Stimulated activated CD8-positive, alpha-beta memory T cell treated with anti-CD3 and anti-CD28 coated beads, Interleukin-4, amount 100 ng/mL, for 4 hours (primary cell): ENCODE results near the gene FAM200C.
A peak's percentile ranks its signal among the peaks of the same experiment; 100 is the strongest.

ENCODE experiments used
- DNase-seq, 2 donors: peaks; one replicate each; pipeline ENCODE4 v3.0.0-alpha.2; 2020; ENCODE audit warnings: low read depth in 2 of 2, low spot score in 1 of 2

FAM200C gene

DNA sequence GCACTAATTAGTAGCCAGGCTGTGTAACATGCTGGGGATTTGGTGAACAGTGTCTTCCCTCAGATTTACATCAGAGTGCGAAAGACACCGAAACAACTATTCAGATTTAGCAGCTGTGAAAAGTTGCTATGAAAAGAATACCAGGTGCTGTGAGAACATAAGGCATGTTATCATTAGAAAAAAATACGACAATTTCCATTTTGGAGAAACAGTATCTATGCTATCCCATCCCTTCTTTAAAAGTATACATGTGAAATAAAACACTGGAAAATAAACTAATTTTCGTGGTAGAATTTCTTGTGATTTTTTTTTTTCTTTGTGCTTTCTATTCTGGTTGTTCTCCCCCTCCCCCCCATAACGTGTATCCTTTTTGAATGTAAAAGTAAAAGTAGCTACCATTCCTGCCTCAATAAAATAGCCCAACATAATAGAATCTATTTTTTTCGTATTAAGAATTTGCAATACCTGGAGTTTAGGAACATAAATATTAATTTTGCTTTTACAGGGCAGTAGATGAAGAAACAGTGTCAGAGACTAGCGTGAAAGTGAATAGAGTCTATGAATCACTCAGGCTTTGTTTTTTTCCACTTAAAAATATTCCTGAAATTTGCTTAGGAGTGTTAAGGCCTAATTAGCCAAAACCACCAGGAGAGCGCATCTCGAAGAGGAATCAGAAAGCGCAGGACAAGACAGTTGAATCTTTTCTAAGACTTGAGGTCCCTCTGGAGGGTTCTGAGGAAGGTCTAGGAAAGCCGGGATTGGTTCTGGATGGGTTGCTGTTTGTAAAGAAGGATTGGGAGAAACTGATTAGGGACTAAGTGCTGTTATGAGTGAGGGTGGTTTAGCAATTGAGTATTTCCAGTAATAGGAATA lies 19.8 kb upstream of the FAM200C start:
- no peak for DNase-seq

DNA sequence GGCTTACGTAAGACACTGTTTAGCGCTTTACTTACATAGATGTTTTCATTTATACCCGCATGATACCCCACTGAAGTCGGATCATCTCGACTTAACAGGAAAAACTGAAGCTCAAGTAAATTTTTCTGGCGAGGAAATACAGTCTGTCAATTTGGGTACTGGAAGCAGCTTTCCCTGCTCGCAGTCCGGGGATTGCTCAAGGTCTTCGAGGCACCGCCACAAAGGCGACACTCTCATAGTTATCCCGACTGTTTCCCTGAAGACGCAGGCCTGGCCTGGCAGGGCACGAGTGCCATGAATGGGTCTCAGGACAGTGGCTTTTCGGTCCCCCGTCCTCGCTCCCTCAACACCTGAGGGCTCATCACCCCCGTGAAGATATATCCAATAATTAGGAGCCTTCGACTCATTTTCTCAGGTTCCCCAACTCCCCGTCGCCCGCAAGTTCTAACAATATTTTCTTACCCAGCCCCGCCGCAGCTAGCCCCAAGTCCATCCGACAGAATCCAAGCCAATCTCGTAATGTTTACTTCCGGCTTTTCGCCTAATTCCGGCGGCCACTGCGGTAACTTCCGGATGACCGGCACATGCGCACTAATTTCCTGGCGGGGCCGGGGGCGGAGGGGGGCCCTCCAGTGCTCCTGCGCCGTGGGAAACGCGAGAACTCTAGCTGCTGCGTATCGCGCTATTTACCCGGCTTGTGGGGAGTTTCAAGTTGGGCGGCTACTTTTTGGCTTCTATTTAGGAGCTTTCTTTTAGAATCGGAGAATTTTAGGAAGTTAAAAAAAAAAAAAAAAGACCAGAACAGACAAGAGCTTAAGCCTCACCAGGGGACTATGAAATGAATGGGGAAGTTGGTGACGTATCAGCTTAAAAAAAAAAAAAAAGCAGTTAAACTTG lies 19.0 kb upstream of the FAM200C start, which contains the start of gene SLU7:
SLU7 (minus strand) TSS at position 521 of the 897 bp plus-strand sequence. CDS start 3,787 bp downstream, outside the sequence.
- peak; percentile 87 to 89 for DNase-seq

DNA sequence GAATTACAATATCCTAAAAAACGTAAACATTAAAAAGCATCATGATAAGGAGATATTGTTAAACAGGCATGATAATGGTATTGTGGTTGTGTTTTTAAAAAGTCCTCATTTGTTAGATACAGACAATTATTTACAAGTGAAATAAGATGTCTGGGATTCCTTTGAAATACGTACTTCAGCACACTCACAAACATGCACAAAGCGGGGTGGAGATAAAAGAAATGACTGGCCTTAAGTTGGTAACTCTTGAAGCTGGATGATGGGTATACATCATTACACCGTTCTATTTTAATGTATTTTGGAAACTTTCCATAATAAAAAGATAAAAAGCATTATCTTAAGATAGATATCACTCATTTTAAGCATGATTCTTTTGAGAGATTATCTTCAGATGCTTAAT lies 1.0 kb downstream of the FAM200C start:
- no peak for DNase-seq

DNA sequence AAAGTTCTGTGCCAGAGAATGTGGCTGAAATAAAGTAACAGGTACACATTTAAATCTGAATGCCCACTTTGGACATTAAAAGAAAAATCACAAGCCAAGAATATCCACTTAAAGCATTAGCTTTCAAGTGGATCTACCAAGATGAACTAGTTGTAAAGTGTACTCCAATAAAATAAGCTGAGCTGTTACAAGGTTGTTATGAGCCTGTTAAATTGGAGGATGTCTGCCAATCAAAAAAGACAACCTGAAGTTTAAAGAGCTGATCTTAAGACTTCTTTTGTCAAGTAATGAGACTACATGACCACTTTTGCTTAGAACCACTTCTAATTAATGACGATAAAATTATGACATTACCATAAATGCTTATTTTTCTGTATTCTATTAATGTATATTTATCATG lies 2.4 kb downstream of the FAM200C start:
- DNase-seq: no peak

DNA sequence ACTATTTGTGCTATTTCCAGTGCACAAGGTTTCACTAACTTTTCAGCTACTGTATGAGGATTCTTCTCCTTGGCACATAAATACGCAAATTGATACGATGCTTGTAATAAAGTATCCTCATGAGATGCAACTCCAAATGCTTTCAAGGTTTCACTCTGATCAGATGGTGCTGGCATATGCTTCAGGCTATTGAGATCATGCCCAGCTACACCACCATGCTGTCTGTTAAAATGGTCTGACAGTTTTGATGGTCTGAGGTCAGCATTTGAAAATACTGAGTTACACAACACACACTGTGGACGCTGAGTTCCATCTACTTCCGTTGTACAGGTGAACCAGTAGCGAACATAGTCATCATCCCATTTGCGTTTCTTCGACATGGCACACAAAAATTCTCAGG lies 4.7 kb downstream of the FAM200C start:
- no peak for DNase-seq

DNA sequence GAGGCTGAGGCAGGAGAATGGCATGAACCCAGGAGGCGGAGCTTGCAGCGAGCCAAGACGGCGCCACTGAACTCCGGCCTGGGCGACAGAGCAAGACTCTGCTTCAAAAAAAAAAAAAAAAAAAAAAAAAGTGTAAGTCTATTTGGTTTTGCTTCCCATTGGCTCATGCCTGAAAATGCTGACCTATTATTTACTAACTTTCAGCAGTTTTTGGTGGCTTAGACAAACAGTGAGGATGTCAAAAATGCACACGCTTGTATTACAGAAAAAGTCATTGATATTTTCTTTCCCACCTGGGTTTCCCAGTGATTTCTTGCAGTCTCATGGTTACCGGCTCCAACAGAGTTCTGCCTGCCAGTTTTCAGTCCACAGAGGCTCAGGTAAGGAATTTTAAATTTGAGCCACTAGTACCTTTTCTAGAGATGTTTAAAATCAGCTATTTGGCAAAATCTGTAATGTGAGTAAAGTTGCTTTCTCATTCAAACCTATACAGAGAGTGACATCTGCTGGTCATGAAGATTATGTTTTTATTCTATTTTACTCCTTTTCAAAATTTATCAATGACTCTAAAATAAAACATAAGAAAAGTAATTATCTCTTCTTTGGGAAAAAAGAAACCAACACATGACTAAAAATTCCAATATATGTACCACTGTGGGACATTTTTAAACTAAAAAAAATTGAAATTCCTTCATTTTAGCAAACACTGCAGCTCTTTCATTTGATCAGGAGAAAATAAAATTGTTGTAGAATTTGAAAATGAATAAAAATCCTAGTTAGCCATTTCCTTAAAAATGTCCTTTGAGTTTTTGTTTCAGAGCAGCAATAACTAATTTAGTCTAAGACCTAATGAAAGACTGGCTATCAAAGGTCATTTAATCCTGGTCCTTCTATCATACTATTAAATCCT lies 8.8 kb downstream of the FAM200C start:
- no peak for DNase-seq

DNA sequence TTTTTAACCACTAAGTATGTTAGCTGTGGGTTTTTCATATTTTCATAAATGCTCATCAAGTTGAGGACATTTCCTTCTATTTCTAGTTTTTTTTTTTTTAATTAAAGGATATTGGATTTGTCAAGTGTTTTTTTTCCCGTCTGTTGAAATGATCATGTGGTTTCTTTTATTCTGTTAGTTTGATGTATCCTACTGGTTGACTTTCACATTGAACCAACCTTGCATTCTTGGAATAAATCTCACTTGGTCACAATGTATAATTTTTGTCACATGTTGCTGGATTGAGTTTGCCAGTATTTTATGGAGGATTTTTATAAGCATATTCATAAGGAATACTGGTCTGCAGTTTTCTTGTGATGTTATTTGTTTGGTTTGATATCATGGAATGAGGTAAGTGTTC lies 12.4 kb downstream of the FAM200C start:
- DNase-seq: no peak

DNA sequence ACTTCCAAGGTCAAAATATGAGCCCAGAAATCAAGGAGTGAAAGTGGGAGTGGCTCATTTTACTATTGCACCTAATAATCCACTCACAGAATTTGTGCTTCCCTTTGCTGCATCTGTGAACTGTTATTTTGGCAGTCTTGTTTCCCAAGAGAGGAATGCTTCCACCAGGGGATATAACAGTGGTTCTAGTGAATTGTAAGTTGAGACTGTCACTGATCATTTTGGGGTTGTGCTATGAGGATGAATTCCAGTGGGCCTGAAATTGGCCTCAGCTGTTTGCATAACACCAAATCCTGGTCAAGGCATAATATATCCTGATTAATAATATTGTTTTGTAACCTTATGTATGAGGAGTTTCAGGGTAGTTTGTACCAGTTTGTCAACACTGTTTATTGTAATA lies 14.4 kb downstream of the FAM200C start:
- no peak for DNase-seq

DNA sequence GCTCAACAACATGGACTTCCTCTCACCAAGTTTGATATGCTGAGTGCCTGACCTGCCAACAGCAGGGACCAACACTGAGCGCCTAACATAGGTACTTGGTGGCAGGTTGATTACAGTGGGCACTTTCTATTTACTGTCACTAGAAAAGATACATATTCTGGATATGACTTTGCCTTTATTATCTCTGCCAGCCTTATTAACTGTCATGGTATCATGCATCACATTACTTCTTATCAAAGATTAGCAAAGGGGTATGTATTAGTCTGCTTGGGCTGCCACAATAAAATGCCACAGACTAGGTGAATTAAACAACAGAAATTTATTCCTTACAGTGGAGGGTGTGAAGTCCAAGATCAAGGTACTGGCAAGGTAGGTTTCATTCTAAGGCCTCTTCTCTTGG lies 15.2 kb downstream of the FAM200C start:
- DNase-seq: no peak

DNA sequence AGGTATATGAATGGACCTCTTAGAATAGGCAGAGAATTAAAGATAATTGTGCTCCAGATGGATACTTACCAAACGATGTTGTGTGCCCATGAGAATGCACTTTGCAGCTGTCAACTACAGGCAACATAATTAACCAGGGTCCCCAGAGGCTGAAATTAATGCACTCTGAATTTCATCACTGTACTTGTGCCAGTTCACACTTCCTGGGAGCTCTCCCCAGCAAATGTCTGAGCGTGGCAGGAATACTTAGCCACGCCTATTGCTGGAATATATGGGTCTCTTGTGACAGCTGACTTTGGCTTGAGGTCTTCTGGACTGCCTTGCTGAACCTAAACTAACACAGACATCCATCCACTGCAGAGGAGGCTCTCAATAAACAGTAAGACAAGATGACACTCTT lies 17.5 kb downstream of the FAM200C start:
- no peak for DNase-seq

DNA sequence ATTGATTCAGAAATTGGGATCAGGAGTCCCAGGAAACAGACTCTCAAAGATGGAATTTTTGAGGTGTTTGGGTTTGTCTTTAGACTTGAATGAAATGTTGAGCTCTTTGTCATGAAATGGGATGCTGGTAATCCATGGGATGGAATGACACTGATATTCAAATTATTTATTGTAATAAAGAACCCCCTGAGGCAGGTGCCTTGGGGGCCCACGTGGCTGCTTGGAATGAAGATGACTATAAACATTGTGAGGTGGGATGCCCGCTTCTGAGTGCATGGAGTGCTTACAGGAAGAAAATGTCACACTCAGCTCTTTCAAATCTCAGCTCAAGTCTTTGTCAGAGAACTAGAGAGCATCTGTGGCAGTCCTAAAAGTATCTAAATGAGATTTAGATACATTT lies 19.8 kb downstream of the FAM200C start:
- DNase-seq: no peak

DNA sequence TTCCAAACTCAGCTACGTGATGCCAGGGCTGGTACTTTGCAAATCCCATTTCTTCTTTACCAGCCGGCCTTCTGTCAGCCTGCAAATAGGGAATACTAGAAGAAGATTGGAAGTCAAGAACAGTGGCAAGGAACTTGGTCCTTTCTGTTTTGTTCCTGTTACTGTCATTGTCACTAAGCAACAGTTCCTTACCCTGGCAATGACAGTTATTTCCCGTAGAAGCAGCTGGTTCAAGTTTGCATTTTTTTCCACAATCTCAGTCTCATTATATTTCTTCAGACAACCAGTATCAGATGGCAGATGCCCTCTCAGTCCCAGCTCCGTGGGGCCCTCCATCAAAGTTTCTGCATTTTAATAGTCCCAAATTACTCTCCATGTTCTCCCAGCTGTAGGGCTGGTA lies 20.3 kb downstream of the FAM200C start:
- DNase-seq: no peak

DNA sequence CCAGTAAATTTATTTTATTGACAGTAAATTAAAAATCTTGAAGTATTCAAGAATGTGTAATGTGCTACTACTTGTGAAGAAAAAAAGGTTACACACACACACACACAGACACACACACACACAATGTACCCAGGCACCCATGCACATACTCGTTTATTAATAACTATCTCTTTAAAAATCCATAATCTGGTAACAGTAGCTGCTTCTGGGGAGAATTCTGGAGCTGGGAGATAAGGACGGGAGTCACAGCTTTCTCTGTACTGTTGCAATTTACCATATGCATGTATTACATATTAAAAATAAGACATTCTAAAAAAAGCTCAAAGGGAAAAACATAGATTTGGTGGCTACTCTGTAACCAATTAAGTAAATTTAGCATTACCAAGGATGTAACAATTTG lies 21.5 kb downstream of the FAM200C start:
- DNase-seq: no peak

DNA sequence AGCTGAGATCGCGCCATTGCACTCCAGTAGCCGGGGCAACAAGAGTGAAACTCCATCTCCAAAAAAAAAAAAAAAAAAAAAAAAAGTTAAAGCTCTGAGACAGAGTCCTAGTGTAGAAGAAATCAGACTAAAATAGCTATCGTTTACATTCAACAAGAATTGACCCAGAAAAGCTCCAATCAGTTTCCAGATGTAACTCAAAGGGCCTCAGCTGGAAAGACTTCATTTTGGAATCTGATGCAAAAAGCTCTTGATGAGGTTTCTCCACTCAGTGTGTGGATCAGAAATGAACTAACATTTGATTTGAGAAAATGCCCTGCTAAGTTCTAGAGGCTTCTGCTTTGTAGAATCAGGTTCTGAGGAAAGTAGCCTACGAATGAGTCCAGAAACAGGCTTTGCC lies 22.2 kb downstream of the FAM200C start:
- DNase-seq: no peak

DNA sequence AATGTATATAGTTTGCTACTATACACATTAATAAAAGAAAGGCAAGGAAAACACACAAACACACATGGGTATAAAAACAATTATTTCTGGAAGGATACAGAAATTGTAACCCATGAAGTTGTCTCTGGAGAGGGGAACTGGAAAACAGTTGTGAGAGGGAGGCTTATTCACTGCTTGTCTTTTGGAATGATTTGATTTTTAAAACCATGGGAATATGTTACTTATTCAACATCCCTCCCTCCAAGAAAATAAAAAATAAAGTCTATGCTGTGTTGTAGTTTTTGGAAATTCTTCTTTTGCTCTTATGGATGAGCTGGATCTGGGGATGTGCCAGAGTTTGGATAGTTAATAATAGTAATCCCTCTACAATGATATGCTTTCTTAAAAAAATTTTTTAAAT lies 23.4 kb downstream of the FAM200C start:
- no peak for DNase-seq

DNA sequence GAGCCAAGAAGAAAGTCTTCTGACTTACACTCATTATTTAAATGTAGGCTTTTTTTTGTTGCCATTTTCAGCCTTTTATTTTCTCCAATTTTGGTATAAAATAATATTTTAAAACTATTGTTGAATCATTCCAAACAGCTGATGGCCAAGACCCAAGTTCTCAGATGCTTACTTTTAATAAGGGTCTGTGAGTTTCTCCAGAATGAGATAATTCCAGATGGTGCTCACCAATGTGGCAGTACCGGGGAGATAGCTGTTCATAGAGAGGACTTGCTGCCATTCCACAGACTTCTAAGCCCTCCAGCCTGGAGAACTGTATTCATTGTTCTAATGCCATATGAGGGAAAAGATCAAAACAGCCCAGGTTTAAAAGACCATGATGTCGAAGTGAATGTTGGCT lies 24.2 kb downstream of the FAM200C start:
- no peak for DNase-seq

DNA sequence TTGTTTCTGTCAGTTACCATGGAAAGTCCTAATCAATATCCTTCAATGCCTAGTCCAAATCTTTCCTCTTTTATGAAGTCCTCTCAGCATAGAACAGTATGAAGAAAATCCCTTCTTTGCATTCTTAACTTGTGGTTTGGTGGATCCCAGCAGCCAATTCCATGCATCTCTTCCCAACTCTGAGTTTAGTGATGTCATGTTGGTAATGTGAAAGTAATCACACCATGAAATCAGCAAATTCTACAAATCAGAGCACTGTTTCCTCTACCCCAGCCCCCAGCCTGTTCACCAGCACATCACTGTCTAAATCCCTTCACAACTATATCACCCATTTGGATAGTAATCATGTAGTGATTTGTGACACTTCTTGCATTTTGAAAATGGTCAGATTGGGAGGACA lies 24.7 kb downstream of the FAM200C start:
- no peak for DNase-seq

DNA sequence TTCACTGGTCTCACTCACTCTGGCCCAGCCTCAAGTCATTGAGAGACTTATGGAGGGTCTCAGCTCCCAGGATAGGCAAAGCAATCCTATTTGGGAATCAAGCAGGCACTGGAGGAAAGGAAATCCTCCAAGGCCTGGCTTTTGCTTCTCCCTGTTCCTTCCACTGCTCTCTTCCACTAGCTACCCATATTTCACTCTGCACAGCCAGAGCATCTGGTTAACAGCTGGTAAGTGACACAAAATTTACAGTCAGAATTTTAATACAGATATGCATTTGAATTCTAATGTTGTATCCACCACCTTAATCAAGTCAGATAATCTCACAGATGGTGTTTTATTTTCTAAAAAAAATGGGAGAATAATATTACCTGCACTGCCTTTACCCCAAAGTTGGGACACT lies 28.6 kb downstream of the FAM200C start:
- no peak for DNase-seq

DNA sequence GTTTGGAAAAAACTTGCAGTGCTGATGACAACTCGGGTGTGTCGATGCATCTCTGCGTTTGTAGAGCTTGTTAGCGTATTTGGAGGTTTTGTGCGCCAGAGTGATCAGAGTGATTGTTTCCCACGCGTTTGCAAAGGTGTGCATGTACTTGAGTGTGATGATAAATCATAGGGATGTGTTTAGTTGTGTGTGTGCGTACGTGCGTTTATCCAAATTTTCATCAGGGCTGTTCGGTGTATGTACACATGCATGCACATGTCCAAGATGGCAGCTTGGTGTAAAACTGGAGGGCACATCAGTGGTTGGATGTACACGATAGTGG lies 29.2 kb downstream of the FAM200C start:
- DNase-seq: no peak

DNA sequence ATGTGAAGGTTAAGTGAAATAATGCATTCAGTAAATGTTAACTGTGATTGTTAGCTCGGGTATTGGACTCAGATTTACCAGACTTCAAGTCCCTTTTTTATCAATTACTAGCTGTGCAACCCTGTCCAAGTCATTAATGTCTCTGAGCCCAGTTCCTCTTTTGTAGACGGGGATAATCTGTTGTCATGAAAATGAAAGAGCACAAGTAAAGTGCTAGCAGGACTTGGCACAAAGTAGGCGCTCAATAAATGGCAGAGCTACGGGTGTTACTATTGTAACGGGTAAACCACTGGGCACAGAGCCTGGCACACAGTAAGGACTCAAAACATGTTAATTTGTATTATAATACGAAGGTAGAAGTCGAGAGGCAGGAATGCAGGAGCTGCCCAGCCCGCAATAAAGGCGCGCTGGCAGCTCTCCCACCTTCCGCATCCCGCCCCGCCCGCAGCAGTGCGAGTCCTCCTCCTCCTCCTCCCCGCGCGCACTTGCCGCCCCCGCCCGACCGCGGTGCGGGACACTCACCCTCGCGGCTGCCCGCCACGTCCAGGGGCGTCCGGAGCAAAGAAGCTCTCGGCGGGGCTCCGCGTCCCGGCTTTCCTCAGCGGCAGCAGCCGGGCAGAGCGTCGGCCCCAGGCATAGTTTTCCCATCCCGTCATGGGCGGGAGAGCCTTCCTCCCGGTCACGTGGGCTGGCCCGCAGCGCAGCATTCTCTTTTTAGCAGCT lies 29.7 kb downstream of the FAM200C start, which contains the start of gene C1QTNF2:
C1QTNF2 (minus strand) TSS at position 637 of the 723 bp plus-strand sequence. CDS start 15,615 bp downstream, outside the sequence.
- DNase-seq: no peak
